ENCODE results near the gene ADAM17. TPM values are rescaled to one million over a fixed set of nuclear protein-coding genes. Genes with fewer than 3 reads are reported as not detected.
A peak's percentile ranks its signal among the peaks of the same experiment; 100 is the strongest.

ADAM17 gene
- total and polyA plus RNA-seq, 8 donors, result 4.0 to 46.1 (median 16.8) TPM

- H3K4me1 ChIP-seq, result peaks cover 8 to 47% (median 29%) of the 10 kb centered on the region in 4 donors
- no peaks in the 10 kb centered on the region for H3K27me3 ChIP-seq
- TF ChIP-seq EP300 (IDR thresholded peaks at IDR 0.05), result no peak
- no peak for TF ChIP-seq POLR2AphosphoS5 (IDR thresholded peaks at IDR 0.05)
- TF ChIP-seq CTCF (IDR thresholded peaks at IDR 0.05), result no peak
- no peak for TF ChIP-seq POLR2A (IDR thresholded peaks at IDR 0.05)
- H3K9me3 ChIP-seq, result peaks cover 3 to 4% (median 4%) of the 10 kb centered on the region in 4 donors
- peaks cover 6 to 45% (median 34%) of the 10 kb centered on the region in 4 donors for H3K36me3 ChIP-seq
- no peak overlapping the region for H3K4me3 ChIP-seq
- H3K27ac ChIP-seq, result peak overlapping the region in 1 of 5 donors; percentile 65
- intact Hi-C loops (cut with DNase I; ENCODE audit: low total_unique reads), result no loop called here
- 84 to 93% (median 88%) methylated on average over 4 of the region's 4 CpGs for WGBS, 5 donors
- no peak for DNase-seq
Observed at GRCh38 chr2:9593925-9594324, 38.3 kb upstream of the ADAM17 start.

- intact Hi-C loops (cut with DNase I; ENCODE audit: low total_unique reads), result no loop called here
- Histone ChIP-seq H3K27me3 (no peaks in the 10 kb centered on the region), H3K9me3 (no peaks in the 10 kb centered on the region), H3K4me1 (peaks cover 8 to 47% (median 30%) of the 10 kb centered on the region in 4 donors), H3K4me3 (no peak overlapping the region), H3K27ac (no peak overlapping the region), H3K36me3 (peaks cover 6 to 48% (median 40%) of the 10 kb centered on the region in 4 donors)
- peak in 1 of 2 donors; percentile 17 for DNase-seq
- TF ChIP-seq POLR2A (IDR thresholded peaks at IDR 0.05) (no peak), CTCF (IDR thresholded peaks at IDR 0.05) (no peak), EP300 (IDR thresholded peaks at IDR 0.05) (no peak), POLR2AphosphoS5 (IDR thresholded peaks at IDR 0.05) (no peak)
- 49 to 62% (median 59%) methylated on average over 3 of the region's 3 CpGs for WGBS, 5 donors
Observed at GRCh38 chr2:9592699-9593098, 37.1 kb upstream of the ADAM17 start.

GRCh38 chr2:9590641-9591040, 35.0 kb upstream of the ADAM17 start:
- H3K36me3 ChIP-seq, result peaks cover 6 to 63% (median 59%) of the 10 kb centered on the region in 4 donors
- 78 to 82% (median 79%) methylated on average over 3 of the region's 3 CpGs for WGBS, 5 donors
- intact Hi-C loops (cut with DNase I; ENCODE audit: low total_unique reads), result no loop called here
- H3K9me3 ChIP-seq, result no peaks in the 10 kb centered on the region
- no peak overlapping the region for H3K4me3 ChIP-seq
- no peaks in the 10 kb centered on the region for H3K27me3 ChIP-seq
- peaks cover 8 to 50% (median 30%) of the 10 kb centered on the region in 4 donors for H3K4me1 ChIP-seq
- no peak overlapping the region for H3K27ac ChIP-seq
- no peak for DNase-seq
- TF ChIP-seq CTCF (IDR thresholded peaks at IDR 0.05), result no peak

GRCh38 chr2:9586465-9586864, 30.8 kb upstream of the ADAM17 start:
- no peaks in the 10 kb centered on the region for H3K27me3 ChIP-seq
- 51 to 73% (median 65%) methylated on average over 3 of the region's 3 CpGs for WGBS, 5 donors
- H3K4me3 ChIP-seq, result no peak overlapping the region
- peaks cover 6 to 88% (median 85%) of the 10 kb centered on the region in 4 donors for H3K36me3 ChIP-seq
- H3K27ac ChIP-seq, result no peak overlapping the region
- TF ChIP-seq CTCF (IDR thresholded peaks at IDR 0.05), result no peak
- no peak for TF ChIP-seq POLR2AphosphoS5 (IDR thresholded peaks at IDR 0.05)
- no peak for TF ChIP-seq EP300 (IDR thresholded peaks at IDR 0.05)
- TF ChIP-seq POLR2A (IDR thresholded peaks at IDR 0.05), result no peak
- intact Hi-C loops (cut with DNase I; ENCODE audit: low total_unique reads), result no loop called here
- peaks cover 0 to 21% (median 3%) of the 10 kb centered on the region in 4 donors for H3K4me1 ChIP-seq
- H3K9me3 ChIP-seq, result no peaks in the 10 kb centered on the region
- DNase-seq, result no peak
